A673 (cell line): ENCODE data around the gene PRMT7. TPM values are rescaled to one million over a fixed set of nuclear protein-coding genes. Genes with fewer than 3 reads are reported as not detected.

Source experiments
- BruUV-seq: library from RNA; stranded (reverse); fragments of 400-500 nt; replicated peaks from 2 replicates; lab custom pipeline; 2021; lab: Mats Ljungman, UMichigan
- CTCF ChIA-PET: fragments of 300-600 bp; sonication (Branson Sonifier 250); formaldehyde crosslinking; loops from one replicate; lab custom pipeline; 2022; ENCODE audit warnings: antibody characterized with exemption; lab: Charles Lee
- POLR2A ChIA-PET: fragments of 300-600 bp; sonication (Branson Sonifier 250); formaldehyde crosslinking; loops from one replicate; lab custom pipeline; 2022; ENCODE audit warnings: antibody characterized with exemption; ENCODE audit not compliant: low non-redundant PET; lab: Charles Lee
- DNase-seq: peaks from one replicate; pipeline ENCODE4 v3.0.0-alpha.2; 2015; ENCODE audit warnings: low spot score
- H3K27ac ChIP-seq: fragments of 200-600 bp; sonication (generic); 2 replicates; pipeline ENCODE4 v1.5.1; 2016; ENCODE audit warnings: mixed run types, low read depth, mild to moderate bottlenecking, mixed read lengths, antibody characterized with exemption, low read length; ENCODE audit not compliant: poor library complexity, severe bottlenecking
- H3K27me3 ChIP-seq: fragments of 200-600 bp; sonication (generic); replicated peaks from 2 replicates; pipeline ENCODE4 v1.6.1; 2017; ENCODE audit warnings: mixed run types, low read depth, mild to moderate bottlenecking, mixed read lengths, antibody characterized with exemption, low read length; ENCODE audit not compliant: insufficient read depth, poor library complexity
- H3K36me3 ChIP-seq: fragments of 200-600 bp; sonication (generic); 2 replicates; pipeline ENCODE4 v1.6.1; 2016; ENCODE audit warnings: mixed run types, mild to moderate bottlenecking, mixed read lengths, antibody characterized with exemption, low read length; ENCODE audit not compliant: insufficient read depth, poor library complexity, severe bottlenecking
- H3K4me1 ChIP-seq: fragments of 200-600 bp; sonication (generic); 2 replicates; pipeline ENCODE4 v1.6.1; 2017; ENCODE audit warnings: mixed run types, mild to moderate bottlenecking, mixed read lengths, antibody characterized with exemption, low read length; ENCODE audit not compliant: insufficient read depth, poor library complexity, severe bottlenecking
- H3K4me3 ChIP-seq: fragments of 200-600 bp; sonication (generic); 2 replicates; pipeline ENCODE4 v1.5.1; 2016; ENCODE audit warnings: low read depth, mixed run types, mild to moderate bottlenecking, mixed read lengths, low read length; ENCODE audit not compliant: poor library complexity, severe bottlenecking
- H3K9me3 ChIP-seq: fragments of 200-600 bp; sonication (generic); 2 replicates; pipeline ENCODE4 v1.6.1; 2016; ENCODE audit warnings: mixed run types, low read depth, mild to moderate bottlenecking, mixed read lengths, antibody characterized with exemption, low read length; ENCODE audit not compliant: poor library complexity, severe bottlenecking
- EZH2 ChIP-seq: fragments of 200-600 bp; sonication (generic); IDR thresholded peaks from 2 replicates; pipeline ENCODE4 v1.6.1; 2017; ENCODE audit warnings: borderline replicate concordance, low read depth, mild to moderate bottlenecking, mixed read lengths, antibody characterized with exemption, low read length; ENCODE audit not compliant: poor library complexity, severe bottlenecking
- intact Hi-C: fragments of 100-400 bp; cut with micrococcal nuclease; formaldehyde crosslinking; loops from one replicate; pipeline ENCODE4 v1.10.0; 2022; ENCODE audit not compliant: unreplicated experiment
- total RNA-seq: library from RNA; stranded (reverse); gene quantifications from 2 replicates; pipeline ENCODE4 v1.2.3, GENCODE V29; 2021
- TF ChIP-seq, protein P1 (sequence below): fragments of 300-800, 200-600 bp; sonication (generic); conservative IDR thresholded peaks from 2 replicates; pipeline ENCODE4 v1.5.1; 2017; ENCODE audit warnings: low read depth, mild to moderate bottlenecking, antibody characterized with exemption, low read length, moderate library complexity, mixed read lengths

The PRMT7 gene
- total RNA-seq, 1 experiment from 2014 or later: 66.2 TPM

DNA sequence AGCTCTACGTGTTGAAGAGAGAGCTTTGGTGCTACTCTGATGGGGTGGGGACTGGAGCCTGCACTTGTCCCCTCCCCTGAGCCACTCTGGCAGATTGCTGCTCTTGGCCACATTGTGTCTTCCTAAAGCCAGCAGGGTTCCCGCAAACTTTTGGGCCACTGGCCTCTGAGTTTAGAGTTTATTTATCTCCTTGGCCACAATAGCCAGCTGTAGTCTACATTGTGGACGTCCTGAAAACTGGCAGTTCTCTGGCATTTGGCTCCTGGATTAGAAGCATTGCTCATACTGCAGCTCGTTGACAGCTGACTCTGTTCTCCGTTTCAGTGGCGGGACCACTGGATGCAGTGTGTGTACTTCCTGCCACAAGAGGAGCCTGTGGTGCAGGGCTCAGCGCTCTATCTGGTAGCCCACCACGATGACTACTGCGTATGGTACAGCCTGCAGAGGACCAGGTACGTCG, 34.6 kb downstream of the PRMT7 start:
- intact Hi-C loops: no loop called here
- no peaks in the 10 kb centered on the region for H3K4me1 ChIP-seq
- ChIA-PET CTCF (no interaction called here), POLR2A (no interaction called here)
- H3K36me3 ChIP-seq: peaks cover 29% of the 10 kb centered on the region
- no peaks in the 10 kb centered on the region for H3K9me3 ChIP-seq
- no peak overlapping the region for H3K27ac ChIP-seq
- no TSS peak for BruUV-seq
- no peak for TF ChIP-seq EZH2
- no peaks in the 10 kb centered on the region for H3K27me3 ChIP-seq
- no peak for DNase-seq
- no peak overlapping the region for H3K4me3 ChIP-seq

DNA sequence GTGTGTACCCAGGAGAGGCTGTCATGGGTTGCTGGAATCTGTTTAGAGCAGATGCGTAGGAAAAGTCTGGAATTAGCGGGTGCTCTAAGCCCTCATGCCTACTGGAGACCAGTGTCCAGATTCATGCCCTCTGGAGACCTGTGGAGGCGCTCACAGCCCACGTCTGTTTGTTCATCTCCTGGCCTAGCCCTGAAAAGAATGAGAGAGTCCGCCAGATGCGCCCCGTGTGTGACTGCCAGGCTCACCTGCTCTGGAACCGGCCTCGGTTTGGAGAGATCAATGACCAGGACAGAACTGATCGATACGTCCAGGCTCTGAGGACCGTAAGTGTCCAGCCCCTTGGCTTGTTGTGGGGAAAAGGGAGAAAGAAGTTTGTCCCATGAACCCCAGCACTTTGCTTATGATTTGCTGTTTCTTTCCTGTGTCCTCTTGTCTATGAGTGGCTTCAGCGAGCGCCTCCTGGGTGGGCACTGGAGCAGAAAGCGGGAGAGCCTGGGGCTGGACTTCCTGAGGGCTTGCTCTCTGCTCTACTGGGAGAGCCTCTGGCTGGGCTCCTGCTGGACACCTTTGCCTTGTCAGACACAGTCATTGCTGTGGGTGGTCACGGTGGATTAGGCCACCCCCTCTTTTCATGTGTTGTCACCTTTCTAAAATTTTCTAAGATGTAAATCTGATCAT, 35.3 kb downstream of the PRMT7 start:
- H3K4me1 ChIP-seq: no peaks in the 10 kb centered on the region
- no peak for DNase-seq
- no peak for TF ChIP-seq EZH2
- TF ChIP-seq, protein P1, sequence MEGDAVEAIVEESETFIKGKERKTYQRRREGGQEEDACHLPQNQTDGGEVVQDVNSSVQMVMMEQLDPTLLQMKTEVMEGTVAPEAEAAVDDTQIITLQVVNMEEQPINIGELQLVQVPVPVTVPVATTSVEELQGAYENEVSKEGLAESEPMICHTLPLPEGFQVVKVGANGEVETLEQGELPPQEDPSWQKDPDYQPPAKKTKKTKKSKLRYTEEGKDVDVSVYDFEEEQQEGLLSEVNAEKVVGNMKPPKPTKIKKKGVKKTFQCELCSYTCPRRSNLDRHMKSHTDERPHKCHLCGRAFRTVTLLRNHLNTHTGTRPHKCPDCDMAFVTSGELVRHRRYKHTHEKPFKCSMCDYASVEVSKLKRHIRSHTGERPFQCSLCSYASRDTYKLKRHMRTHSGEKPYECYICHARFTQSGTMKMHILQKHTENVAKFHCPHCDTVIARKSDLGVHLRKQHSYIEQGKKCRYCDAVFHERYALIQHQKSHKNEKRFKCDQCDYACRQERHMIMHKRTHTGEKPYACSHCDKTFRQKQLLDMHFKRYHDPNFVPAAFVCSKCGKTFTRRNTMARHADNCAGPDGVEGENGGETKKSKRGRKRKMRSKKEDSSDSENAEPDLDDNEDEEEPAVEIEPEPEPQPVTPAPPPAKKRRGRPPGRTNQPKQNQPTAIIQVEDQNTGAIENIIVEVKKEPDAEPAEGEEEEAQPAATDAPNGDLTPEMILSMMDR: no peak
- H3K36me3 ChIP-seq: peaks cover 23% of the 10 kb centered on the region
- POLR2A ChIA-PET: no interaction called here
- H3K27ac ChIP-seq: no peak overlapping the region
- H3K27me3 ChIP-seq: no peaks in the 10 kb centered on the region
- intact Hi-C loops: no loop called here
- CTCF ChIA-PET: no interaction called here
- H3K9me3 ChIP-seq: no peaks in the 10 kb centered on the region
- no peak overlapping the region for H3K4me3 ChIP-seq
- BruUV-seq: no TSS peak

DNA sequence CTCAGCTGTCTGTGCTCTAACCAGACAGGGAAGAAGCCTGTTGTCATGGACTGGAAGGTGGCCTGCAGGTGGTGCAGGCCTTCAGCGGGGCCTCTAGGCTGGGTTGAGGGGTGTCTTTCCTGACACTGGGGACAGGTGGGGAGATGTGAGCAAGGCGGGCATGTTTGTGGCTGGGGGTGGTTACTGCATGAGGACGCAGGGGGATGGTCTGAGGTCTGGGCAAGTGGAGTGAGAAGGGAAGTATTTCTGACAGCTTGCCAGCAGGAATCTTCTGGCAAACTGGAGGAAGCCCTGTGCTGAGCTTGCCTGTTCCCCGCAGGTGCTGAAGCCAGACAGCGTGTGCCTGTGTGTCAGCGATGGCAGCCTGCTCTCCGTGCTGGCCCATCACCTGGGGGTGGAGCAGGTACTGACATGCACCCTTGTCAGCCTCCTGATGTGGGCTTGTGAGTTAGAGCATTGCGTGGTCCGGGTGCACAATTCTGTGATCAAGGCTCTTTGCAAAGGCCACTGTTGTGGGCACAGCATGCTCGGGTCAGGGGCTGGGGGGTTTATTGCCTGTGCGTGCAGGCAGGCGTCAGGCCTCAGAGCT, 36.2 kb downstream of the PRMT7 start:
- CTCF ChIA-PET: no interaction called here
- Histone ChIP-seq H3K4me3 (no peak overlapping the region), H3K27ac (no peak overlapping the region), H3K36me3 (peaks cover 24% of the 10 kb centered on the region), H3K27me3 (no peaks in the 10 kb centered on the region), H3K9me3 (no peaks in the 10 kb centered on the region), H3K4me1 (no peaks in the 10 kb centered on the region)
- no TSS peak for BruUV-seq
- TF ChIP-seq, protein P1: no peak
- no peak for TF ChIP-seq EZH2
- intact Hi-C loops: no loop called here
- POLR2A ChIA-PET: no interaction called here
- no peak for DNase-seq
